ENCODE measurements around the gene MYO1H. TPM values are rescaled to one million over a fixed set of nuclear protein-coding genes. Genes with fewer than 3 reads are reported as not detected.

The MYO1H gene
- total RNA-seq, 1 donor, result not detected

GRCh38 chr12:109445191-109445609, 97.5 kb downstream of the MYO1H start:
- peak; percentile 81 for DNase-seq (ENCODE audit: low read depth)
- TF ChIP-seq, protein P1, sequence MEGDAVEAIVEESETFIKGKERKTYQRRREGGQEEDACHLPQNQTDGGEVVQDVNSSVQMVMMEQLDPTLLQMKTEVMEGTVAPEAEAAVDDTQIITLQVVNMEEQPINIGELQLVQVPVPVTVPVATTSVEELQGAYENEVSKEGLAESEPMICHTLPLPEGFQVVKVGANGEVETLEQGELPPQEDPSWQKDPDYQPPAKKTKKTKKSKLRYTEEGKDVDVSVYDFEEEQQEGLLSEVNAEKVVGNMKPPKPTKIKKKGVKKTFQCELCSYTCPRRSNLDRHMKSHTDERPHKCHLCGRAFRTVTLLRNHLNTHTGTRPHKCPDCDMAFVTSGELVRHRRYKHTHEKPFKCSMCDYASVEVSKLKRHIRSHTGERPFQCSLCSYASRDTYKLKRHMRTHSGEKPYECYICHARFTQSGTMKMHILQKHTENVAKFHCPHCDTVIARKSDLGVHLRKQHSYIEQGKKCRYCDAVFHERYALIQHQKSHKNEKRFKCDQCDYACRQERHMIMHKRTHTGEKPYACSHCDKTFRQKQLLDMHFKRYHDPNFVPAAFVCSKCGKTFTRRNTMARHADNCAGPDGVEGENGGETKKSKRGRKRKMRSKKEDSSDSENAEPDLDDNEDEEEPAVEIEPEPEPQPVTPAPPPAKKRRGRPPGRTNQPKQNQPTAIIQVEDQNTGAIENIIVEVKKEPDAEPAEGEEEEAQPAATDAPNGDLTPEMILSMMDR (IDR thresholded peaks at IDR 0.05; ENCODE audit: insufficient read depth, low read depth, low read length), result no peak
- H3K4me3 ChIP-seq (ENCODE audit: low read depth, low read length), result no peak overlapping the region

DNA sequence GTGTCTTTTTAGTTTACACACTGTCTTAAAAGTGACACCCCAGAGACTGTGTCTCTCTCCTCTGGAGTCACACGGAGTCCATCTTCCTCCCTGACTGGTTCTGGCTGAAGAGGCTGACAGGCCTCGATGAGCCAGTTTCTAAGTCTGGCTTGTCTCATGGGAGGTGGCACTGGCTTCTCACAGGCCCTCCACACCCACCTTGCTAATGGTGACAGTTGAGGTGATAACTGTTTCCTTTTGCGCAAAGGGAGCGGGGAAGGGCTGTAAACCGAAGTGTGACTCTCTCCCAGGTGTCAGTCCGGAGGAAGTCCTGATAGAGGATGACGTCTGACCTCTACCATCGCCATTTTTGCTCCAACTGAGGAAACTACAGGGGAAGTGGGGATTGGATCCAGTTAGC, 99.2 kb downstream of the MYO1H start:
- H3K4me3 ChIP-seq (ENCODE audit: low read depth, low read length), result no peak overlapping the region
- TF ChIP-seq, protein P1 (IDR thresholded peaks at IDR 0.05; ENCODE audit: insufficient read depth, low read depth, low read length), result no peak
- DNase-seq (ENCODE audit: low read depth), result no peak

GRCh38 chr12:109447482-109447881, 99.8 kb downstream of the MYO1H start:
- TF ChIP-seq, protein P1 (IDR thresholded peaks at IDR 0.05; ENCODE audit: insufficient read depth, low read depth, low read length), result no peak
- no peak for DNase-seq (ENCODE audit: low read depth)
- H3K4me3 ChIP-seq (ENCODE audit: low read depth, low read length), result no peak overlapping the region

GRCh38 chr12:109448272-109448671, 100.6 kb downstream of the MYO1H start:
- TF ChIP-seq, protein P1 (IDR thresholded peaks at IDR 0.05; ENCODE audit: insufficient read depth, low read depth, low read length), result no peak
- no peak overlapping the region for H3K4me3 ChIP-seq (ENCODE audit: low read depth, low read length)
- no peak for DNase-seq (ENCODE audit: low read depth)

DNA sequence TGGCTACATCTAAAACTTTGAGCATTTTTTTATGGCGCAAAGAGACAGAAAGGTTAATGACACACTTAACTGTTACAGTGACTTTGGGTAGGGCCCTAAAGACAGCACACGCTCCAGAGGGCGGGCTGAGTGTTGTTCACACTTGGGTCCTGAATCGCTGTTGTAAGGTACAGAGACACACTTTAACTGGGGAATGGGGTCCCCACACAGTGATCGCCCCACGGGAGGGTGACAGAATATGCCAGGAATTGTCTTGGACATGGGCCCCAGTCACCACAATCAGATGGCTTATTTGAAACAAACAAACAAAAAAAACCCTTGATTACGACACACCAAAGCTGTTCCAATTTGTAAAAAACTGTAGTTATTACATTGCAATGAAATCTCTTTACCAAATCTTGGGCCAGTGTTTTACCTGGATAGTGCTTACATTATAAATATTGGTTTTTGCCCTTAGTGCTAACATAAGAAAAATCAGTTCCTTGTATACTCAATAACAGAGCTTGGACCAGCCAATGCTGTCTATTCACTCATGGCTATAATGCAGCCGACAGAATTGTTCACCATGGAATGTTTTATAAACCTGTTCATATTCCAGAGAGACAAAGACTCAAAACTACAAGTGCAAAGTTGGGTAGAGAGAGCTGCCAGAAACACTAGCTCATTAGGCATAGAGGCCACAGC, 101.1 kb downstream of the MYO1H start:
- H3K4me3 ChIP-seq (ENCODE audit: low read depth, low read length), result no peak overlapping the region
- DNase-seq (ENCODE audit: low read depth), result no peak
- TF ChIP-seq, protein P1 (IDR thresholded peaks at IDR 0.05; ENCODE audit: insufficient read depth, low read depth, low read length), result no peak

DNA sequence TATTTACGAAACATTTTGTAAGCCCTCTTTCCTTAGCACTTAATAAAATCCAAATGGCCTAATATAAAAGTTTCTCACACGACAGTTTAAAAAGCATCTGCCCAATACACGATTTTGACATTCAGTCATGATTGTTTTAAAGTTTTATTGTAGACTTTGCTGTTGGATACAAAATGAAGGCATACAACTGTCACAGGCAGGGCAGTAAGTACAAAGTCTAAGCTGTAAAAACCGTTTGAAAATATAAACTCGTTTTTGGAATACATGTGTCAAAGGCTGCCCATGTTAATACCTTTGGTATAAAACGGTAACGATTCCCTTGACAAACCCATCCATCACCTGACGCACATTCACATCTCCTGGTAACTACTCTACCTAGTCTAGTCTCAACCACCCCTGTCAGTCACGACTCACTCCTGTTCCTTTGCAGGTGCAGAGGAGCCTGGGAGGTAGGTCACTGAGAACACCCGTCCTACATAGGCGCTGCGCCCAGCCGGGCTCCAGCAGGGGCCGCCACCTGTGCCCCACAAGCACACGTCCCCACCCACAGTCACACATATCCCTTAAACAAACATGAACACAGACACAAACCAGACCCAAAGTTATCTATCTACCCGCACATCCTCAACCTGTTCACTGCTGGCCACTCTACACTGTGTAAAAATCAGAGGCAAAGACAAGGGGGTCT, 102.3 kb downstream of the MYO1H start:
- TF ChIP-seq, protein P1 (IDR thresholded peaks at IDR 0.05; ENCODE audit: insufficient read depth, low read depth, low read length), result peak; percentile 26
- no peak for DNase-seq (ENCODE audit: low read depth)

More for the DNA sequence above, 102.3 kb downstream of the MYO1H start:
- H3K4me3 ChIP-seq (ENCODE audit: low read depth, low read length), result no peak overlapping the region
